GM18873 (cell line): ENCODE results near the gene TBR1.

Experiments used
- ATAC-seq: cut with Tn5 transposase; IDR thresholded peaks from one replicate; pipeline ENCODE4 v1.9.1; 2021; ENCODE audit warnings: mild to moderate bottlenecking, moderate library complexity, moderate number of reproducible peaks; ENCODE audit not compliant: unreplicated experiment, low FRiP score

The TBR1 gene

GRCh38 chr2:161414042-161415033 is 1.8 kb upstream of the TBR1 start:
- peak; percentile 42 for ATAC-seq

GRCh38 chr2:161415034-161415986 is 787 bp upstream of the TBR1 start:
- no peak for ATAC-seq

- no peak for ATAC-seq
These were observed 776 bp downstream of the TBR1 start for GRCh38 chr2:161416708-161417437.

- no peak for ATAC-seq
These were observed 1.6 kb downstream of the TBR1 start for GRCh38 chr2:161417438-161418274.

GRCh38 chr2:161418275-161418714 is 2.2 kb downstream of the TBR1 start:
- ATAC-seq = no peak

- ATAC-seq = no peak
These were observed 2.9 kb downstream of the TBR1 start for GRCh38 chr2:161418715-161419637.

GRCh38 chr2:161419638-161420190 is 3.6 kb downstream of the TBR1 start:
- ATAC-seq = no peak

GRCh38 chr2:161420406-161421074 is 4.4 kb downstream of the TBR1 start:
- ATAC-seq = no peak

- no peak for ATAC-seq
These were observed 5.6 kb downstream of the TBR1 start for GRCh38 chr2:161421686-161422085.

GRCh38 chr2:161422816-161423403 is 6.8 kb downstream of the TBR1 start:
- ATAC-seq = no peak

- no peak for ATAC-seq
These were observed 7.6 kb downstream of the TBR1 start for GRCh38 chr2:161423421-161424393.

- no peak for ATAC-seq
These were observed 8.3 kb downstream of the TBR1 start for GRCh38 chr2:161424394-161424769.

DNA sequence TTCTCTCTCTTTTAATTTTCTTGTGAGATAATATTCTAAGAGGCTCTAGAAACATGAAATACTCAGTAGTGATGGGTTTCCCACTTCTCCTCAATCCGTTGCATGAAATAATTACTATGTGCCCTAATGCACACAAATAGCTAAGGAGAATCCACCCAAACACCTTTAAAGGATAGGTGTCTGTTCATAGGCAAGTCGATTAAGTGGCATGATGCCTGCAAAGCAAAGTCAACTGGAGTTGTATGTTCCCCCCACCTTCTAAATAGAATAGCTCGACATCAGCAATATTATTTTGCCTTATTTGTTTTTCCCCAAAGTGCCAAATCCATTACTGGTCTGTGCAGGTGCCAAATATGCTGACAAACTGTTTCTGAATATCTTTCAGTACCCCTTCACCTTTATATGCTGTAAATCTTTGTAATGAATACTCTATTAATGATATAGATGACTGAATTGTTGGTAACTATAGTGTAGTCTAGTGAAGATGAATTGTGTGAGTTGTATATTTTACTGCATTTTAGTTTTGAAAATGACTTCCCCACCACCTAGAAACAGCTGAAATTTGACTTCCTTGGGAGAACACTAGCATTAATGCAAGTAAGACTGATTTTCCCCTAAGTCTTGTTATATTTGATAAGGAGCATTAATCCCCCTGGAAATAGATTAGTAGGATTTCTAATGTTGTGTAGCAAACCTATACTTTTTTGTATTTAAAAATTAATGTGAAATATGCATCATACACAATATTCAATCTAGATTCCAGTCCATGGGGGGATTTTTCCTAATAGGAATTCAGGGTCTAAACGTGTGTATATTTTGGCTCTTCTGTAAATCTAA is 9.0 kb downstream of the TBR1 start:
- ATAC-seq = no peak

DNA sequence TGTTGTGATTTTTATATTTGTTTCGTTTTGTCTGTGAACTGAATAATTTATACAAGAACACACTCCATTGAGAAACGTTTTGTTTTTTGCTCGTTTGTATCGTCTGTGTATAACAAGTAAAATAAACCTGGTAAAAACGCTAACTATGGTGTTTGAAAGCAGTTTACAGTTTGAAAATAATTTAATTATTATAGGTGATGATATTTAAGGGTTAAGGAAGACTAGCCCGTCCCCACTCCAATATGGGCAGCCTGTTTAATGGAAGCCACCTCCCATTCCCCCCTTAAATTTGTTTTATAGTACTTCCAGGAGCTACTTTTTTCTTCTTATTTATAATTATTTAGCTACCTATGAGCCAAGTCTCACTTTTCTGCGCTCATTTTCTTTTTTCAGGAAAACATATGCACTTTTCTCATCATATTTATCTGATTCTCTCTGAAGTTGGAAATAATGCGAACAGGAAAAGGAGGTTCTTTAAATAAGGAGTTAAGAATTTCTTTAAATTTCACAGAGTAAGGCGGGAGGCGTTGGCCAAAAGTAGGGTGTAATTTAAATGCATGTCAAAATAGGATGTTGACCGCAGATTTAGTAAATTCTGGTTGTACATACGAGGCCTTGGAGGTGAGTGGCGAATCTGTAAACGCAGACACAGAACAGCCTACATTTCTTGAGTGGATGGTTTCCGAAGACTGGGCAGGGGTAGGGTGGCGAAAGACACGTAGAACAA is 9.8 kb downstream of the TBR1 start:
- ATAC-seq = no peak
